HepG2 (cell line): ENCODE data around the gene GNA15. TPM values are rescaled to one million over a fixed set of nuclear protein-coding genes. Genes with fewer than 3 reads are reported as not detected.

Experiments used
- KDM5B ChIP-seq: sonication (generic); formaldehyde crosslinking; IDR thresholded peaks from 2 replicates; pipeline ENCODE4 v1.4.0; 2020; ENCODE audit warnings: missing genetic modification reagents, mild to moderate bottlenecking, borderline replicate concordance
- SOX13 ChIP-seq, 3 experiments: fragments of 450-650 bp in 1 of 3; sonication (generic) in 1 of 3; formaldehyde crosslinking in 1 of 3; IDR thresholded peaks in 2 of 3; conservative IDR thresholded peaks in 1 of 3; 2 replicates each; pipeline versions ENCODE4 v1.5.0 to v1.6.1; 2016 to 2020; ENCODE audit warnings: antibody characterized with exemption in 1 of 3, mild to moderate bottlenecking in 1 of 3, missing compliant biosample characterization in 1 of 3, missing genetic modification reagents in 1 of 3, moderate library complexity in 1 of 3
- ZNF484 ChIP-seq: sonication (generic); formaldehyde crosslinking; IDR thresholded peaks from 2 replicates; pipeline ENCODE4 v1.5.1; 2020; ENCODE audit warnings: mild to moderate bottlenecking, low read depth, missing genetic modification reagents, borderline replicate concordance
- ZNF737 ChIP-seq: sonication (generic); formaldehyde crosslinking; IDR thresholded peaks from 2 replicates; pipeline ENCODE4 v1.5.0; 2020; ENCODE audit warnings: missing genetic modification reagents, mild to moderate bottlenecking, borderline replicate concordance
- polyA plus RNA-seq, 8 experiments: library from polyadenylated mRNA; depleted of rRNA in 3 of 8; stranded (reverse) in 7 of 8; unstranded in 1 of 8; fragments of >200 nt; fragmentation: Illumina TruSeq in 4 of 8; extraction: Trizol in 4 of 8; gene quantifications; 2 replicates each; pipeline versions ENCODE4 v1.2.1 to v1.2.3, GENCODE V29; 2011 to 2016; ENCODE audit warnings: low read depth in 4 of 8, missing spikeins in 1 of 8, mixed read lengths in 1 of 8; ENCODE audit not compliant: insufficient read depth in 1 of 8
- total RNA-seq, 5 experiments: library from RNA; depleted of rRNA; stranded (reverse); fragments of >200 nt; fragmentation: Illumina TruSeq; extraction: Trizol; gene quantifications; 2 replicates each; pipeline ENCODE4 v1.2.3, GENCODE V29; 2016; ENCODE audit warnings: low read depth in 1 of 5
- TF ChIP-seq, protein P1 (sequence below): sonication (generic); formaldehyde crosslinking; IDR thresholded peaks from 2 replicates; pipeline ENCODE4 v1.4.0; 2020; ENCODE audit warnings: mild to moderate bottlenecking, missing genetic modification reagents
- TF ChIP-seq, protein P2 (sequence below): sonication (generic); formaldehyde crosslinking; IDR thresholded peaks from 2 replicates; pipeline ENCODE4 v1.4.0; 2020; ENCODE audit warnings: missing genetic modification reagents
- TF ChIP-seq, protein P3 (sequence below): sonication (generic); formaldehyde crosslinking; IDR thresholded peaks from 2 replicates; pipeline ENCODE4 v1.4.0; 2020; ENCODE audit warnings: missing genetic modification reagents, borderline replicate concordance
- TF ChIP-seq, protein P4 (sequence below): sonication (generic); formaldehyde crosslinking; IDR thresholded peaks from 2 replicates; pipeline ENCODE4 v1.4.0; 2020; ENCODE audit warnings: mild to moderate bottlenecking, missing genetic modification reagents, borderline replicate concordance
- TF ChIP-seq, protein P5 (sequence below), 2 experiments: sonication (generic) in 1 of 2; formaldehyde crosslinking in 1 of 2; IDR thresholded peaks; 2 replicates each; pipeline versions ENCODE4 v1.4.0 to v1.6.1; 2018 to 2020; ENCODE audit warnings: missing genetic modification reagents in 2 of 2, borderline replicate concordance in 1 of 2, low read depth in 1 of 2, mild to moderate bottlenecking in 1 of 2, missing biosample characterization in 1 of 2

Gene GNA15
- total and polyA plus RNA-seq, 2 of the 13 experiments (the other 11 are each of a cell fraction or from before 2014, with no cell fraction given): not detected

DNA sequence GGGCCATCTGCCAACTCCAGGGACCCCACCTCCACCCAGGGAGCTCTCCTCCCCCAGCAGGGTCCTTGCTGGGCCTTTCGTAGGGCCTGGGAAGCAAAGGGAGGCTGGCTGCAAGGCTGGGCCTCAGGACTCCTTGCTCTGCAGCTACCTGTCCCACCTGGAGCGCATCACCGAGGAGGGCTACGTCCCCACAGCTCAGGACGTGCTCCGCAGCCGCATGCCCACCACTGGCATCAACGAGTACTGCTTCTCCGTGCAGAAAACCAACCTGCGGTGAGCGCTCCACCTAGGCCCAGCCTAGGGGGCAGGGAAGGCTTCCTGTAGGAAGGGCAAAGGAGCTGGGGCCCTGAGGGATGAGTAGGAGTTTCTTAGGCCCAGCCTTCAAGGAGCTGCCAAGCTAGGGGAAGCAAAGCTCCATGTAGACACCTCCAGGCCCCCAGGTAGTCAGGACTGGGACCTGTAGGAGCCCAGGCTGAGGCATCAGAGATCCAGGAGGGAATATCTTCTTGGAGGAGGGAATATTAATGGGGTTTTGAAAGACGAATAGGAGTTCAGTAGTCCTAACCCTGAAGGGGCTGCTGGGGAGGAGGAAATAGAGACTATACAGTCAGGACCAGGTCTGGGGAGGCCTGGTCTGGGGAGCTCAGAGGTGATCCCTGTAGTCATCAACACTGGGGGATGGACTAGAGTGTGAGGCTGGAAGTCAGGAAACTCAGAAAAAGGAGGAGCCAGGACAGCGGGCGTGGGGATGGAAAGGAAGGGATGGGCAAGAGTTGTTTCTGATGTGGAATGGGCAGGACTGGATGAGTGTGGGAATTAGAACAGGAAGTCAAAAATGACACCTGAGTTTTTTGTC lies 16.0 kb downstream of the GNA15 start (continued):
- TF ChIP-seq ZNF737 (no peak), ZNF484 (CRISPR knock-in tag) (no peak), SOX13 (IDR thresholded peaks at IDR 0.05) (no peak), SOX13 (CRISPR knock-in tag; conservative IDR thresholded peaks at IDR 0.05 in 1 of 2, IDR thresholded peaks at IDR 0.05 in 1 of 2) (no peak), KDM5B (no peak)
- TF ChIP-seq, protein P1, sequence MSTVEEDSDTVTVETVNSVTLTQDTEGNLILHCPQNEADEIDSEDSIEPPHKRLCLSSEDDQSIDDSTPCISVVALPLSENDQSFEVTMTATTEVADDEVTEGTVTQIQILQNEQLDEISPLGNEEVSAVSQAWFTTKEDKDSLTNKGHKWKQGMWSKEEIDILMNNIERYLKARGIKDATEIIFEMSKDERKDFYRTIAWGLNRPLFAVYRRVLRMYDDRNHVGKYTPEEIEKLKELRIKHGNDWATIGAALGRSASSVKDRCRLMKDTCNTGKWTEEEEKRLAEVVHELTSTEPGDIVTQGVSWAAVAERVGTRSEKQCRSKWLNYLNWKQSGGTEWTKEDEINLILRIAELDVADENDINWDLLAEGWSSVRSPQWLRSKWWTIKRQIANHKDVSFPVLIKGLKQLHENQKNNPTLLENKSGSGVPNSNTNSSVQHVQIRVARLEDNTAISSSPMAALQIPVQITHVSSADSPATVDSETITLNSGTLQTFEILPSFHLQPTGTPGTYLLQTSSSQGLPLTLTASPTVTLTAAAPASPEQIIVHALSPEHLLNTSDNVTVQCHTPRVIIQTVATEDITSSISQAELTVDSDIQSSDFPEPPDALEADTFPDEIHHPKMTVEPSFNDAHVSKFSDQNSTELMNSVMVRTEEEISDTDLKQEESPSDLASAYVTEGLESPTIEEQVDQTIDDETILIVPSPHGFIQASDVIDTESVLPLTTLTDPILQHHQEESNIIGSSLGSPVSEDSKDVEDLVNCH (CRISPR knock-in tag): no peak
- TF ChIP-seq, protein P2, sequence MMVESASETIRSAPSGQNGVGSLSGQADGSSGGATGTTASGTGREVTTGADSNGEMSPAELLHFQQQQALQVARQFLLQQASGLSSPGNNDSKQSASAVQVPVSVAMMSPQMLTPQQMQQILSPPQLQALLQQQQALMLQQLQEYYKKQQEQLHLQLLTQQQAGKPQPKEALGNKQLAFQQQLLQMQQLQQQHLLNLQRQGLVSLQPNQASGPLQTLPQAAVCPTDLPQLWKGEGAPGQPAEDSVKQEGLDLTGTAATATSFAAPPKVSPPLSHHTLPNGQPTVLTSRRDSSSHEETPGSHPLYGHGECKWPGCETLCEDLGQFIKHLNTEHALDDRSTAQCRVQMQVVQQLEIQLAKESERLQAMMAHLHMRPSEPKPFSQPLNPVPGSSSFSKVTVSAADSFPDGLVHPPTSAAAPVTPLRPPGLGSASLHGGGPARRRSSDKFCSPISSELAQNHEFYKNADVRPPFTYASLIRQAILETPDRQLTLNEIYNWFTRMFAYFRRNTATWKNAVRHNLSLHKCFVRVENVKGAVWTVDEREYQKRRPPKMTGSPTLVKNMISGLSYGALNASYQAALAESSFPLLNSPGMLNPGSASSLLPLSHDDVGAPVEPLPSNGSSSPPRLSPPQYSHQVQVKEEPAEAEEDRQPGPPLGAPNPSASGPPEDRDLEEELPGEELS (CRISPR knock-in tag): no peak
- TF ChIP-seq, protein P3, sequence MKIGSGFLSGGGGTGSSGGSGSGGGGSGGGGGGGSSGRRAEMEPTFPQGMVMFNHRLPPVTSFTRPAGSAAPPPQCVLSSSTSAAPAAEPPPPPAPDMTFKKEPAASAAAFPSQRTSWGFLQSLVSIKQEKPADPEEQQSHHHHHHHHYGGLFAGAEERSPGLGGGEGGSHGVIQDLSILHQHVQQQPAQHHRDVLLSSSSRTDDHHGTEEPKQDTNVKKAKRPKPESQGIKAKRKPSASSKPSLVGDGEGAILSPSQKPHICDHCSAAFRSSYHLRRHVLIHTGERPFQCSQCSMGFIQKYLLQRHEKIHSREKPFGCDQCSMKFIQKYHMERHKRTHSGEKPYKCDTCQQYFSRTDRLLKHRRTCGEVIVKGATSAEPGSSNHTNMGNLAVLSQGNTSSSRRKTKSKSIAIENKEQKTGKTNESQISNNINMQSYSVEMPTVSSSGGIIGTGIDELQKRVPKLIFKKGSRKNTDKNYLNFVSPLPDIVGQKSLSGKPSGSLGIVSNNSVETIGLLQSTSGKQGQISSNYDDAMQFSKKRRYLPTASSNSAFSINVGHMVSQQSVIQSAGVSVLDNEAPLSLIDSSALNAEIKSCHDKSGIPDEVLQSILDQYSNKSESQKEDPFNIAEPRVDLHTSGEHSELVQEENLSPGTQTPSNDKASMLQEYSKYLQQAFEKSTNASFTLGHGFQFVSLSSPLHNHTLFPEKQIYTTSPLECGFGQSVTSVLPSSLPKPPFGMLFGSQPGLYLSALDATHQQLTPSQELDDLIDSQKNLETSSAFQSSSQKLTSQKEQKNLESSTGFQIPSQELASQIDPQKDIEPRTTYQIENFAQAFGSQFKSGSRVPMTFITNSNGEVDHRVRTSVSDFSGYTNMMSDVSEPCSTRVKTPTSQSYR: no peak
- TF ChIP-seq, protein P4, sequence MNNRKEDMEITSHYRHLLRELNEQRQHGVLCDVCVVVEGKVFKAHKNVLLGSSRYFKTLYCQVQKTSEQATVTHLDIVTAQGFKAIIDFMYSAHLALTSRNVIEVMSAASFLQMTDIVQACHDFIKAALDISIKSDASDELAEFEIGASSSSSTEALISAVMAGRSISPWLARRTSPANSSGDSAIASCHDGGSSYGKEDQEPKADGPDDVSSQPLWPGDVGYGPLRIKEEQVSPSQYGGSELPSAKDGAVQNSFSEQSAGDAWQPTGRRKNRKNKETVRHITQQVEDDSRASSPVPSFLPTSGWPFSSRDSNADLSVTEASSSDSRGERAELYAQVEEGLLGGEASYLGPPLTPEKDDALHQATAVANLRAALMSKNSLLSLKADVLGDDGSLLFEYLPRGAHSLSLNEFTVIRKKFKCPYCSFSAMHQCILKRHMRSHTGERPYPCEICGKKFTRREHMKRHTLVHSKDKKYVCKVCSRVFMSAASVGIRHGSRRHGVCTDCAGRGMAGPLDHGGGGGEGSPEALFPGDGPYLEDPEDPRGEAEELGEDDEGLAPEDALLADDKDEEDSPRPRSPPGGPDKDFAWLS (CRISPR knock-in tag): no peak
- TF ChIP-seq, protein P5, sequence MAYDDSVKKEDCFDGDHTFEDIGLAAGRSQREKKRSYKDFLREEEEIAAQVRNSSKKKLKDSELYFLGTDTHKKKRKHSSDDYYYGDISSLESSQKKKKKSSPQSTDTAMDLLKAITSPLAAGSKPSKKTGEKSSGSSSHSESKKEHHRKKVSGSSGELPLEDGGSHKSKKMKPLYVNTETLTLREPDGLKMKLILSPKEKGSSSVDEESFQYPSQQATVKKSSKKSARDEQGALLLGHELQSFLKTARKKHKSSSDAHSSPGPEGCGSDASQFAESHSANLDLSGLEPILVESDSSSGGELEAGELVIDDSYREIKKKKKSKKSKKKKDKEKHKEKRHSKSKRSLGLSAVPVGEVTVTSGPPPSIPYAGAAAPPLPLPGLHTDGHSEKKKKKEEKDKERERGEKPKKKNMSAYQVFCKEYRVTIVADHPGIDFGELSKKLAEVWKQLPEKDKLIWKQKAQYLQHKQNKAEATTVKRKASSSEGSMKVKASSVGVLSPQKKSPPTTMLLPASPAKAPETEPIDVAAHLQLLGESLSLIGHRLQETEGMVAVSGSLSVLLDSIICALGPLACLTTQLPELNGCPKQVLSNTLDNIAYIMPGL (CRISPR knock-in tag; IDR thresholded peaks at IDR 0.05; ENCODE audit: borderline replicate concordance in 1 of 2, low read depth in 1 of 2): no peak
